Bronchial epithelial cell (primary cell): Measurements from ENCODE around the gene DHFR. TPM values are rescaled to one million over a fixed set of nuclear protein-coding genes. Genes with fewer than 3 reads are reported as not detected.

Source experiments
- DNase-seq: peaks from one replicate; pipeline ENCODE4 v3.0.0-alpha.2; 2010; ENCODE audit warnings: low read depth
- FAIRE-seq: peaks from 2 replicates; lab custom pipeline; 2011; peaks lifted over from hg19 to GRCh38; lab: Jason Lieb, UNC
- H3K27me3 ChIP-seq: 2 replicates; pipeline ENCODE4 v1.5.1; 2011; ENCODE audit warnings: low read length; ENCODE audit not compliant: control insufficient read depth, insufficient read depth
- H3K36me3 ChIP-seq: 2 replicates; pipeline ENCODE4 v1.5.1; 2011; ENCODE audit warnings: low read length; ENCODE audit not compliant: control insufficient read depth, insufficient read depth
- H3K4me3 ChIP-seq: 2 replicates; pipeline ENCODE4 v1.5.1; 2011; ENCODE audit warnings: mild to moderate bottlenecking, low read depth, low read length, control low read depth
- CTCF ChIP-seq: IDR thresholded peaks from 2 replicates; pipeline ENCODE4 v1.5.1; 2011; ENCODE audit warnings: mild to moderate bottlenecking, moderate library complexity, low read length, control low read depth, inconsistent platforms; ENCODE audit not compliant: insufficient read depth, severe bottlenecking
- total RNA-seq: library from RNA; depleted of rRNA; stranded (reverse); fragments of >200 nt; gene quantifications from 2 replicates; pipeline ENCODE4 v1.2.1, GENCODE V29; 2014

The DHFR gene
- total RNA-seq, 1 donor from 2014 or later, result 1.8 TPM

- no peak for TF ChIP-seq CTCF
- Histone ChIP-seq H3K36me3 (peaks cover 3% of the 10 kb centered on the region), H3K27me3 (no peaks in the 10 kb centered on the region), H3K4me3 (no peak overlapping the region)
- FAIRE-seq, result no peak
- DNase-seq, result no peak
Observed at GRCh38 chr5:80676706-80677105, 21.9 kb upstream of the DHFR start.

DNA sequence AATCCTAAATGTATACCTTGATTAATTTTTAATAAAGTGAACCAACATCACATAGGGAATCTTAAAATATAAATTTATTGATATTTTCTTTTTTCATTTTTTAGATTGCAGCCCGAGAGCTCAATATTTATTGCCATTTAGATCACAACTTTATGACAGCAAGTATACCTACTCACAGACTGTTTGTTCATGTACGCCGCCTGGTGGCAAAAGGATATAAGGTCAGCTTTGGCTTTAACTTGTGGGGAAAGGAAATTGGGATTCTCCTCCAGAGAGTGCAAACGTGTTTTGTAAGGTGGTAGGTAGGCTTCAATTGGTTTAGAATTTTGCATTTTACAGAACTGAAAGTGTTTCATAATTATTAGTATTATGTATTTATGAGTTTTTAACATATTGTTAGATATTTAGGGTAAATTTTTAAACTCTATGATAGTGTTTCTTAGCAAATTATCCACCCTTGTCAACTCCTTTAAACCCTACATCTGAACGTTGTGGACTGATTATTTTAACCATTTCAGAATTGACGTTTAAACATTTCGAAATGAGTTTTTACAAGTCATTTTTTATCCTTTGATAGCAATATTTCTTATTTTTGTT lies 17.5 kb upstream of the DHFR start:
- TF ChIP-seq CTCF, result peak; percentile 67
- H3K36me3 ChIP-seq, result peaks cover 8% of the 10 kb centered on the region
- no peak overlapping the region for H3K4me3 ChIP-seq
- DNase-seq, result peak; percentile 65
- no peak for FAIRE-seq
- no peaks in the 10 kb centered on the region for H3K27me3 ChIP-seq

DNA sequence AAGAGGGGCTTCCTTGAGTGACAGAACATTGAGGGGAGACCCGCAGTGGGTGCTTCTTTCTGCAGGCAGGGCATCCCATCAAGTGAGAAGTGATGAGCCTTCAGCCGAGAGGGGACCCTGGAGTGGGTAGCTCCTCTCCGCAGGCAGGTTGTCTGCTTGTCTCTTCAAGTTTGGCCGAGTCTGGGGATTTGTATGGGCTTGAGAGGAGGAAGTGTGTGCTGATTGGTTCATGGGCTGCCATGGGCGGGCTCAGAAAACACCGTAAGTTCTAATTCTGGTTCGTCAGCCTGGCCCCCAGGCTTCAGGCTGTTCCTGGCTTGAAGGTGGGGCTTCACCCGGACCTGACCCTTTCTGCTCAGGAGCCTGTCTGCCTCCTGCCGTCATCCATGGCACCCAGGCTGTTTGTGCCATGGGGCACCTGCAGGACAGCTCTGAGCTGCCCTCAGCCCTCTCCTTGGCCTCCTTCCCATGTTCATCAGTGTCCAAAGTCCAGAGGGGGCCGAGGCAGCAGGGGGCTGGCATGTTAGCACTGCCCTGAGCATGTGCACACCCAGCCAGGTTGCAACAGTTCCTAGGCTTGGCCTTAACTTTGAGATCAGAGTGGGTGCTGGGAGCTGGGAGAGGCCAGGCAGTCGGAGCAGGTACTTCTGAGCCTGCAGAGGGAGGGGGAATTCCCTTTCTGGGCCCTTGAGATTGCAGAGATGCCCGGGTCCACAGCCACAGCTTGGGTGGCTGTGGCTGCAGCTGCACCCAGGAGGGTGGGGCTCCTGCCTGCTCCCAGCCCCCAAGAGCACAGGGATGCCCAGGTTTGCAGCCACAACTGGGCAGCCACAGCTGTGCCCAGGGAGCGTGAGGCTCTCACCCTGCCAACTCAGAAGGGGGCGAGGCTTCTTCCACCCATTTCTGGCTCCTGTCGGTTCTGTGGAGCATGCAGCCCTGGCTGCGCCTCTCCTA lies 13.5 kb upstream of the DHFR start:
- no peak overlapping the region for H3K4me3 ChIP-seq
- peaks cover 5% of the 10 kb centered on the region for H3K36me3 ChIP-seq
- no peaks in the 10 kb centered on the region for H3K27me3 ChIP-seq
- DNase-seq (no peak), FAIRE-seq (no peak)
- no peak for TF ChIP-seq CTCF

DNA sequence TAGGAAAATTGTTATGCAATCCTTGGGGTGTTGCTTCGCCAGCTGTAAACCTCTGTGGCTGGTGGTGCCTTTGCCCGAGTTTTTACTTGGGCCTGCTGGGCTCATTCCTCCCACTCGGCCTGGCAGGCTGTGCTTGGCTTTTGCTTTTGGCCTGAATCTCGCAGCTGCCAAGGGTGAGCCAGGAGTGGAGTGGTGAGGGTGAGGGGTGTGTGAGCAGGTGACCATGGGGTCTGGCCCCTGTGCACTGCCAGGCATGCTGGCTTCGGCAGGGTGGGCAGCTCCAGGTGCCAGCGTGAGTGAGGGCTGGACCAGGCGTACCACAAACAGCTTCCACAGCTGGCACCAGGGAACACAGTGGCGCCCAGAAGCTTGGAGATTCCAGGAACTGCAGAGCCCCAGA lies 12.6 kb upstream of the DHFR start:
- Histone ChIP-seq H3K36me3 (peaks cover 5% of the 10 kb centered on the region), H3K27me3 (no peaks in the 10 kb centered on the region), H3K4me3 (no peak overlapping the region)
- DNase-seq (no peak), FAIRE-seq (no peak)
- no peak for TF ChIP-seq CTCF

DNA sequence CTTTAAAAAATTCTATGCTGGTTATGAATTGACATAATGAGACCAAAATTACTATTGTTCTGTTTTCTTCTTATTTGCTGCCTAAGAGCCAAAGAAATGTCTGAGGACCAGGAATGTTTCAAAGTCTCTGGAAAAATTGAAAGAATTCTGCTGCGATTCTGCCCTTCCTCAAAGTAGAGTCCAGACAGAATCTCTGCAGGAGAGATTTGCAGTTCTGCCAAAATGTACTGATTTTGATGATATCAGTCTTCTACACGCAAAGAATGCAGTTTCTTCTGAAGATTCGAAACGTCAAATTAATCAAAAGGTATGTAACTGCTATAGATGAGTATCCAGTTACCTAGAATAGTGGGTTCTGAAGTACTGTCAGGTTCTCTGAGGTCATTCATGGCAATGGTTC lies 10.3 kb upstream of the DHFR start:
- no peak for TF ChIP-seq CTCF
- no peak for FAIRE-seq
- DNase-seq, result no peak
- no peaks in the 10 kb centered on the region for H3K27me3 ChIP-seq
- H3K4me3 ChIP-seq, result no peak overlapping the region
- H3K36me3 ChIP-seq, result peaks cover 5% of the 10 kb centered on the region
